Fibroblast of lung (primary cell): ENCODE data around the gene CUBN. TPM values are rescaled to one million over a fixed set of nuclear protein-coding genes. Genes with fewer than 3 reads are reported as not detected.

ENCODE experiments used
- DNase-seq, 2 donors: peaks; one replicate each; pipeline versions ENCODE4 v3.0.0 to v3.0.0-alpha.2; 2010; ENCODE audit warnings: low read depth in 2 of 2
- H2AFZ ChIP-seq: 2 replicates; pipeline ENCODE4 v1.5.1; 2012; ENCODE audit warnings: low read length, control low read depth, inconsistent platforms
- H3K27ac ChIP-seq: 2 replicates; pipeline ENCODE4 v1.5.1; 2011; ENCODE audit warnings: low read length, control low read depth; ENCODE audit not compliant: insufficient read depth
- H3K27me3 ChIP-seq: 2 replicates; pipeline ENCODE4 v1.5.1; 2011; ENCODE audit warnings: mild to moderate bottlenecking, low read length; ENCODE audit not compliant: control insufficient read depth, insufficient read depth
- H3K36me3 ChIP-seq: 2 replicates; pipeline ENCODE4 v1.5.1; 2011; ENCODE audit warnings: low read length; ENCODE audit not compliant: control insufficient read depth, insufficient read depth
- H3K4me1 ChIP-seq: 2 replicates; pipeline ENCODE4 v1.5.1; 2011; ENCODE audit warnings: low read length; ENCODE audit not compliant: control insufficient read depth, insufficient read depth; ENCODE audit errors: extremely low read depth
- H3K4me2 ChIP-seq: 2 replicates; pipeline ENCODE4 v1.5.1; 2011; ENCODE audit warnings: low read length, control low read depth; ENCODE audit not compliant: insufficient read depth; ENCODE audit errors: extremely low read depth
- H3K4me3 ChIP-seq, 4 experiments: fragments of 200-600 bp in 1 of 4; sonication (generic) in 1 of 4; replicated peaks in 1 of 4; 2 replicates each; pipeline ENCODE4 v1.5.1; 2011 to 2016; ENCODE audit warnings: low read length in 4 of 4, low read depth in 3 of 4, mild to moderate bottlenecking in 3 of 4, control low read depth in 2 of 4, inconsistent platforms in 1 of 4, mixed read lengths in 1 of 4; ENCODE audit not compliant: insufficient read depth in 1 of 4; ENCODE audit errors: control extremely low read depth in 1 of 4
- H3K79me2 ChIP-seq: 2 replicates; pipeline ENCODE4 v1.5.1; 2012; ENCODE audit warnings: mild to moderate bottlenecking, low read length, inconsistent platforms; ENCODE audit not compliant: control insufficient read depth, insufficient read depth
- H3K9ac ChIP-seq: 2 replicates; pipeline ENCODE4 v1.5.1; 2011; ENCODE audit warnings: mild to moderate bottlenecking, low read length, control low read depth; ENCODE audit not compliant: insufficient read depth
- H3K9me3 ChIP-seq: 2 replicates; pipeline ENCODE4 v1.5.1; 2012; ENCODE audit warnings: low read depth, low read length; ENCODE audit not compliant: control insufficient read depth, insufficient read depth
- H4K20me1 ChIP-seq: 2 replicates; pipeline ENCODE4 v1.5.1; 2011; ENCODE audit warnings: low read length; ENCODE audit not compliant: control insufficient read depth, insufficient read depth; ENCODE audit errors: extremely low read depth
- CTCF ChIP-seq, 2 donors: IDR thresholded peaks in 1 of 2; conservative IDR thresholded peaks in 1 of 2; 1 replicate in 1 of 2; 2 replicates in 1 of 2; pipeline ENCODE4 v1.5.1; 2011 to 2012; ENCODE audit warnings: low read length in 2 of 2, control low read depth in 1 of 2, inconsistent platforms in 1 of 2, low read depth in 1 of 2, mild to moderate bottlenecking in 1 of 2
- EZH2 ChIP-seq: IDR thresholded peaks from 2 replicates; pipeline ENCODE4 v1.5.1; 2012; ENCODE audit warnings: low read length, control low read depth, mild to moderate bottlenecking; ENCODE audit errors: missing control alignments
- polyA plus RNA-seq, 2 donors: library from polyadenylated mRNA; depleted of rRNA in 1 of 2; stranded (reverse) in 1 of 2; unstranded in 1 of 2; fragments of >200 nt; gene quantifications; 2 replicates each; pipeline ENCODE4 v1.2.1, GENCODE V29; 2011 to 2012; ENCODE audit warnings: missing spikeins in 1 of 2
- total RNA-seq: library from RNA; depleted of rRNA; stranded (reverse); fragments of >200 nt; gene quantifications from 2 replicates; pipeline ENCODE4 v1.2.1, GENCODE V29; 2014

CUBN gene
- total and polyA plus RNA-seq, 2 donors (not counting 1 experiment from before 2014, with no cell fraction given), result 1.3 to 1.5 TPM

DNA sequence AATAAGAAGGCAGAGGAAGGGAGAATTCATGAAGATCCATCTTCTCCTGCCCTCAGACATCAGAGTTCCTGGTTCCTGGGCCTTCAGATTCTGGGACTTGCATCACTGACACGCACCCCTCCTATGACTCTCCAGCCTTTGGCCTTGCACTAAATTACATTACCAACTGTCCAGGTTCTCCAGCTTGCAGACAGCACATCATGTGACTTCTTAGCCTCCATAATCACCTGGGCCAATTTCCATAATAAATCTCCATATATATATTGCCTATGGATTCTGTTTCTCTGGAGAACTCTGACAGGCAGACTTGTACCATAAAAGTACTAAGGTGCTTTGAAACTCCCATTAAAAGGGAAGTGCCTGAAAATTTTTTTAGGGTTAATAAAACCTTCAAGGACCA, 335.6 kb downstream of the CUBN start:
- Histone ChIP-seq H3K27ac (no peak overlapping the region), H4K20me1 (no peaks in the 10 kb centered on the region), H2AFZ (no peak overlapping the region), H3K4me1 (no peaks in the 10 kb centered on the region), H3K4me2 (no peak overlapping the region), H3K9ac (no peak overlapping the region), H3K79me2 (peaks cover 22% of the 10 kb centered on the region), H3K4me3 (no peak overlapping the region), H3K27me3 (no peaks in the 10 kb centered on the region), H3K9me3 (no peaks in the 10 kb centered on the region), H3K36me3 (no peaks in the 10 kb centered on the region)
- TF ChIP-seq CTCF (conservative IDR thresholded peaks at IDR 0.05 in 1 of 2, IDR thresholded peaks at IDR 0.05 in 1 of 2; ENCODE audit: low read depth in 1 of 2, low read length in 2 of 2) (no peak), EZH2 (no peak)
- DNase-seq, result no peak

DNA sequence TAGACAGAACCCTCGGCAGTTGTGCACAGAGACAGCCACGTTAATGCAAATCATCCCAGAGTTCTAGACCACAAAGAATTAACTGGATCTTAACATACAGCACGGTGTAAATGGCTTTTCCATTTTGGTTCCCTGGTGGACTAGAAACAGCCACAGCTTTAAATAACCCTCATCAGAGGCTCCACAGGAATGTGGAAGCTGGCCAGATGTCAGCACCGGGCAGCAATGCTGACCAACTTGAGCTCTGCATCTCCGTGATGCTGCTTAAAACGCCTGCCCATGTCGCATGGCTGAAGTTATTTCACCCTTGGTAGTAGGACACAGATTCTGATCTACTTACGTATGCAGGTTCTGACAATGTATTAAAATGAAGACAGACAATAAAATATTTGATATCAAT, 336.9 kb downstream of the CUBN start:
- Histone ChIP-seq H3K36me3 (no peaks in the 10 kb centered on the region), H3K9ac (no peak overlapping the region), H2AFZ (no peak overlapping the region), H3K27me3 (no peaks in the 10 kb centered on the region), H3K9me3 (no peaks in the 10 kb centered on the region), H3K4me3 (no peak overlapping the region), H3K4me2 (no peak overlapping the region), H4K20me1 (no peaks in the 10 kb centered on the region), H3K79me2 (peaks cover 22% of the 10 kb centered on the region), H3K27ac (no peak overlapping the region), H3K4me1 (no peaks in the 10 kb centered on the region)
- TF ChIP-seq EZH2 (no peak), CTCF (conservative IDR thresholded peaks at IDR 0.05 in 1 of 2, IDR thresholded peaks at IDR 0.05 in 1 of 2; ENCODE audit: low read depth in 1 of 2, low read length in 2 of 2) (no peak)
- peak; percentile 29 to 87 for DNase-seq

DNA sequence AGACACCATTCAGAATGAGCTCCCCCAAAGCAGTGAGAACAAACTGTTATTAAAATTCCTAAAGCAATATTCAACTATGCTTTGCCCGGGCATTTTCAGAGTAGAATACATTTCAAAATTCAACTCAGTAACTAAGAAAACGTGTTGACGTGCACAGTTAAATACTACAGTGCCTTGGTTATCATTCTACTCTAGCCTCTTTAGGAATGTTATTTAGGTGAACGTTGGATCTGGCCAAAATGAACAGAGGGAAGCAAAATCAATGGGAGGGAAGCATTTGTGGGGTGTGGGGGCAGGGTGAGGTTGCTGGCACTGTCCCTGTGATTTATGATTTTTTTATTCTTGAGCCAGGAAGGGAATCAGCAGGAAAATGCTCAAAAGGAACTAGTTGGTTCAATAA, 339.8 kb downstream of the CUBN start:
- H4K20me1 ChIP-seq, result no peaks in the 10 kb centered on the region
- no peak for DNase-seq
- no peaks in the 10 kb centered on the region for H3K27me3 ChIP-seq
- H3K4me1 ChIP-seq, result no peaks in the 10 kb centered on the region
- H2AFZ ChIP-seq, result no peak overlapping the region
- H3K4me3 ChIP-seq, result no peak overlapping the region
- TF ChIP-seq EZH2, result no peak
- no peak for TF ChIP-seq CTCF (conservative IDR thresholded peaks at IDR 0.05 in 1 of 2, IDR thresholded peaks at IDR 0.05 in 1 of 2; ENCODE audit: low read depth in 1 of 2, low read length in 2 of 2)
- peaks cover 13% of the 10 kb centered on the region for H3K79me2 ChIP-seq
- no peaks in the 10 kb centered on the region for H3K36me3 ChIP-seq
- H3K9ac ChIP-seq, result no peak overlapping the region
- H3K9me3 ChIP-seq, result no peaks in the 10 kb centered on the region
- no peak overlapping the region for H3K27ac ChIP-seq
- no peak overlapping the region for H3K4me2 ChIP-seq
